Transverse colon (tissue), 3 donors: ENCODE measurements around the gene SEMA3F.

ENCODE experiments used
- CTCF ChIP-seq, 5 experiments: fragments of 200-600 bp in 3 of 5; fragments of 450-650 bp in 2 of 5; sonication (generic) in 3 of 5; IDR thresholded peaks; 1 replicate in 2 of 5; 2 replicates in 3 of 5; pipeline ENCODE4 v1.5.1; 2016 to 2017; ENCODE audit warnings: antibody characterized with exemption in 5 of 5, inconsistent platforms in 3 of 5, mild to moderate bottlenecking in 2 of 5, moderate library complexity in 1 of 5
- POLR2A ChIP-seq: fragments of 450-650 bp; IDR thresholded peaks from one replicate; pipeline ENCODE4 v1.6.1; 2016; ENCODE audit warnings: antibody characterized with exemption, mild to moderate bottlenecking, moderate library complexity

GRCh38 chr3:50237754-50238548, 82.8 kb downstream of the SEMA3F start:
- TF ChIP-seq CTCF (IDR thresholded peaks at IDR 0.05) (no peak), POLR2A (peak; percentile 52)
